ENCODE results near the gene DICER1. TPM values are rescaled to one million over a fixed set of nuclear protein-coding genes. Genes with fewer than 3 reads are reported as not detected.

DICER1 gene
- total RNA-seq, 1 donor from 2014 or later, result 71.1 TPM

DNA sequence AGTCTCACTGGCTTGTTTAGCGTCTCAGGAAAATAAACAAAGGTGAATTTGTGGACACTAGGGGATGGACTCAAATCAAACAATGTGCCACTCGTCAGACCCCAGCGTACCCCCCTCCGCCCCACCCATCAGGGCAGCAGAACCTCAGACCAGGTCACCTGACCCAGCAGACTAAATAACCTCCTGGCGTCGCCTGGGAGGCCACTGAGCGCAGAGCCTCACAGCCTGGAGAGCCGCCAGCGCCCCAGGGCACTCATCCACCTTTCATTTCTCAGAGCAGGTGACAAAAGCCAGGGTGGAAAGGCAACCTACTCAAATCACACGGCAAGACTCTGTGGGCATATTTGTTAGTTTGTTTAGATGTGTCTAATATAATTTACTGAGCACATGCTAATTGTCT, 100.9 kb downstream of the DICER1 start:
- no peaks in the 10 kb centered on the region for H3K9me3 ChIP-seq
- ATAC-seq (no peak), DNase-seq (peak; percentile 67)
- H3K36me3 ChIP-seq, result no peaks in the 10 kb centered on the region
- H3K27me3 ChIP-seq, result no peaks in the 10 kb centered on the region
- H3K27ac ChIP-seq, result no peak overlapping the region
- intact Hi-C loops (cut with DNase I), result no loop called here
- H3K4me3 ChIP-seq, result no peak overlapping the region
- TF ChIP-seq, protein P1, sequence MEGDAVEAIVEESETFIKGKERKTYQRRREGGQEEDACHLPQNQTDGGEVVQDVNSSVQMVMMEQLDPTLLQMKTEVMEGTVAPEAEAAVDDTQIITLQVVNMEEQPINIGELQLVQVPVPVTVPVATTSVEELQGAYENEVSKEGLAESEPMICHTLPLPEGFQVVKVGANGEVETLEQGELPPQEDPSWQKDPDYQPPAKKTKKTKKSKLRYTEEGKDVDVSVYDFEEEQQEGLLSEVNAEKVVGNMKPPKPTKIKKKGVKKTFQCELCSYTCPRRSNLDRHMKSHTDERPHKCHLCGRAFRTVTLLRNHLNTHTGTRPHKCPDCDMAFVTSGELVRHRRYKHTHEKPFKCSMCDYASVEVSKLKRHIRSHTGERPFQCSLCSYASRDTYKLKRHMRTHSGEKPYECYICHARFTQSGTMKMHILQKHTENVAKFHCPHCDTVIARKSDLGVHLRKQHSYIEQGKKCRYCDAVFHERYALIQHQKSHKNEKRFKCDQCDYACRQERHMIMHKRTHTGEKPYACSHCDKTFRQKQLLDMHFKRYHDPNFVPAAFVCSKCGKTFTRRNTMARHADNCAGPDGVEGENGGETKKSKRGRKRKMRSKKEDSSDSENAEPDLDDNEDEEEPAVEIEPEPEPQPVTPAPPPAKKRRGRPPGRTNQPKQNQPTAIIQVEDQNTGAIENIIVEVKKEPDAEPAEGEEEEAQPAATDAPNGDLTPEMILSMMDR (IDR thresholded peaks at IDR 0.05), result no peak
- H3K4me1 ChIP-seq, result no peaks in the 10 kb centered on the region

DNA sequence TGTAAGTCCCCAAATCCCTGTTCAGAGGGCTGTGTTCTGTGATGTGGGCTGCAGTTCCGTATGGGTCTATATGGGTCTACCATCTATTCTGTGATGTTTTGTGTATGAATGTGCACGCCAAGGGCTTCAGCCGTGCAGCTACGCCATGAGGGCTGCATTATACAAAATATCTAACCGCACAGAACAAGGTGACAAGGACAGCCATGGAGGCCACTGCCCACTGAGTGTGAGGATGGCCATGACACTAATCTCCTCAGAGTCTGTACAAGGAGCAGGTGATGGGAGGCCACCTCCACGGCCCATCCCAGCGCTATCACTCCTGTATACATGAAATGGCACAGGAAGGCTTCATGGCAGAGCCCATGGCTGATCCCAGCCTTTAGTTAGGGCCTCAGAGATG, 102.0 kb downstream of the DICER1 start:
- Histone ChIP-seq H3K4me1 (no peaks in the 10 kb centered on the region), H3K27me3 (no peaks in the 10 kb centered on the region), H3K4me3 (no peak overlapping the region), H3K36me3 (no peaks in the 10 kb centered on the region), H3K27ac (no peak overlapping the region), H3K9me3 (no peaks in the 10 kb centered on the region)
- TF ChIP-seq, protein P1 (IDR thresholded peaks at IDR 0.05), result no peak
- intact Hi-C loops (cut with DNase I), result no loop called here
- no peak for ATAC-seq
- DNase-seq, result no peak

DNA sequence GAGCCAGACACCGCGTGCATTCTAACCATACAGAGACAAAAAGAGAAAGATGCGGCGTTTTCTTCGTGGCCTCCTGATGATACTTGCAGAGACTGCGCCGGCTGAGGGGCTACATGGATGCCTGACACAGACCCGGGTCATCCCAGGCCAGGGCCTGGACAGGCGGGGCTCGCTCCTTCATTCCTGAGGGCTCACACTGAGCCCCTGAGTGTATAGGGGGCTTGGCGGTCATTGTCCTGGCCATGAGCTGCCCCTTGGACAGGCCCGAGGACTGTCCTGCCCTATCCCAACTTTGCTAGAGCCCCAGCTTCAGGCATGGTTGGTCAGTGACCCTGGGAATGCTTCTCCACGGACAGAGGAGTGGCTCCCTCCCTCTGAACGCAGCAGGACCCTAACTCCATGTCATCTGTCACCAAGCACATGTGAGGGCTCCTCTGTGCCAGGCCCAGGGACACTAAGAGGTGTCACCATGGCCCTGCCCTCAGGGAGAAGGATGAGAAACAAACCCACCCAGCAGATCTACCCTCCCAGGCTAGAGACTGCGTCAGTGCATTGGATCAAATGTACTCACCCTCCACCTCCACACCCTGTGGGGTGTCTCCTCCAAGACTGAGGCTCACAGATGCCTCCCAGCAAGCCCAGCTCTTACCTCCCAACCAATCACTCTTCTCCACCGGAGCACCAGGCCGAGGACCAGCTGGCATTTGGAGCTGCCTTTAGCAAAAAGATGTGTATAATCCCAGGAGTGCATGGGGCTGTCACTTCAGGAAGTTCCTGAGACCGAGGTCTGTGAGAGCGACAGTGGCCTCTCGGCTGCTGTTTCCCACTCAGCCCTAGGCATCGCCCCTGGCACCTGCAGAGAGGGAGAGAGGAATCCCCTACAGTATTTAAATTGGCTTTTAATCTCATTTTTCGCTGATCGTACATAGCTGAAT, 102.7 kb downstream of the DICER1 start:
- DNase-seq, result peak; percentile 45
- peak; percentile 8 for ATAC-seq
- Histone ChIP-seq H3K27ac (no peak overlapping the region), H3K9me3 (no peaks in the 10 kb centered on the region), H3K4me3 (no peak overlapping the region), H3K27me3 (no peaks in the 10 kb centered on the region), H3K36me3 (no peaks in the 10 kb centered on the region), H3K4me1 (no peaks in the 10 kb centered on the region)
- intact Hi-C loops (cut with DNase I), result no loop called here
- TF ChIP-seq, protein P1 (IDR thresholded peaks at IDR 0.05), result no peak

DNA sequence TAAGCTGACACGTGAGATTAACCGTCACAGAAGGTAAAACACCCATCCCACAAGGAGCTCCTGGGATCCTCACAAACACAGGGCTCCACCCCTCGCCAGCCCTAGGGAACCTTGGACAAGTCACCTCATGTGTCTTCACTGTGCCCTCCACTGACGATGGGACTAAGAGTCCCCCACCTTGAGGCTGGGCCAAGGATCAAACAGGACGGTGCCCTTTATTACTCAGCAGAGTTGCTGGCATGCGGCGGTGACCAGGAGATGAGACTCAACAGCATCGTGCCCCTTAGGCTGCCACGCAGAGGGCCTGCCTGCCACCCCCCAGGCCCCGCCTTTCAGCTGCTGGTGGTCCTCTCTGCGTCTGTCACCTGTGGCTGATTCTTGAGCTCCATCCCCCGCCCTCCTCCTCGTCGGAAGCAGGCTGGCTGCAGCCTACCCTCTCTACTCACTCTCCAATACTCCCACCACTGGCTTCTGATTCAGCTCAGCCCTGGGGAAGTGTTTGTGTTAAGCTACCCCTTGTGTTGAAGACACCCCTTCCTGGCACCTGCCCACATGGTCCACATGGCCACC, 105.2 kb downstream of the DICER1 start:
- Histone ChIP-seq H3K27ac (no peak overlapping the region), H3K4me1 (no peaks in the 10 kb centered on the region), H3K9me3 (no peaks in the 10 kb centered on the region), H3K36me3 (no peaks in the 10 kb centered on the region), H3K4me3 (no peak overlapping the region), H3K27me3 (no peaks in the 10 kb centered on the region)
- ATAC-seq, result no peak
- peak; percentile 35 for DNase-seq
- intact Hi-C loops (cut with DNase I), result no loop called here
- TF ChIP-seq, protein P1 (IDR thresholded peaks at IDR 0.05), result no peak

DNA sequence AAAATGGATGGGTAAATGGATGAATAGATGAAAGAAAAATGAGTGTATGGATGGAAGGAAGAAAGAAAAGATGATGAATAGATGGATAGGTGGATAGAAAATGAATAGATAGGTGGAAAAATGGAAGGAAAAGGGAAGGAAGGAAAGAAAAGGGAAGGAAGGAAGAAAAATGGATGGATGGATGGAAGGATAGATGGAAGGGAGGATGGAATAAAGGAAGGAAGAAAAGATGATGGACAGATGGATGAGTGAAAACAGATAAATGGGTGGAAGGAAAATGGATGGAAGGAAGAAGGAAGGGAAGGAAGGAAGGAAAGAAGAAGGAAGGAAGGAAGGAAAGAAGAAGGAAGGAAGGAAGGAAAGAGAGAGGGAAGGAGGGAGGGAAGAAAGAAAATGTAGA, 107.4 kb downstream of the DICER1 start:
- Histone ChIP-seq H3K36me3 (no peaks in the 10 kb centered on the region), H3K27ac (no peak overlapping the region), H3K4me3 (no peak overlapping the region), H3K27me3 (no peaks in the 10 kb centered on the region), H3K9me3 (no peaks in the 10 kb centered on the region), H3K4me1 (no peaks in the 10 kb centered on the region)
- DNase-seq, result no peak
- intact Hi-C loops (cut with DNase I), result no loop called here
- no peak for ATAC-seq
- TF ChIP-seq, protein P1 (IDR thresholded peaks at IDR 0.05), result no peak

Data from upper lobe of right lung (tissue), 1 donor.